ACHN (cell line): ENCODE measurements around the gene PRKN.
A peak's percentile ranks its signal among the peaks of the same experiment; 100 is the strongest.

Experiments
- DNase-seq: peaks from one replicate; pipeline ENCODE4 v3.0.0-alpha.2; 2015
- in situ Hi-C: cut with HindIII; loops from 2 replicates; pipeline ENCODE4 v1.10.0; 2017; ENCODE audit warnings: low sequenced_read_pairs, low pct_ligation_motif_present, low pct_unique_long_range_greater_than_20kb

The PRKN gene

GRCh38 chr6:161594412-161594811 is 1133.2 kb downstream of the PRKN start:
- in situ Hi-C loops: no loop called here
- DNase-seq: no peak

- no peak for DNase-seq
- in situ Hi-C loops: no loop called here
These were observed 1136.5 kb downstream of the PRKN start for GRCh38 chr6:161590961-161591627.

GRCh38 chr6:161586887-161587286 is 1140.7 kb downstream of the PRKN start:
- in situ Hi-C loops: no loop called here
- no peak for DNase-seq

DNA sequence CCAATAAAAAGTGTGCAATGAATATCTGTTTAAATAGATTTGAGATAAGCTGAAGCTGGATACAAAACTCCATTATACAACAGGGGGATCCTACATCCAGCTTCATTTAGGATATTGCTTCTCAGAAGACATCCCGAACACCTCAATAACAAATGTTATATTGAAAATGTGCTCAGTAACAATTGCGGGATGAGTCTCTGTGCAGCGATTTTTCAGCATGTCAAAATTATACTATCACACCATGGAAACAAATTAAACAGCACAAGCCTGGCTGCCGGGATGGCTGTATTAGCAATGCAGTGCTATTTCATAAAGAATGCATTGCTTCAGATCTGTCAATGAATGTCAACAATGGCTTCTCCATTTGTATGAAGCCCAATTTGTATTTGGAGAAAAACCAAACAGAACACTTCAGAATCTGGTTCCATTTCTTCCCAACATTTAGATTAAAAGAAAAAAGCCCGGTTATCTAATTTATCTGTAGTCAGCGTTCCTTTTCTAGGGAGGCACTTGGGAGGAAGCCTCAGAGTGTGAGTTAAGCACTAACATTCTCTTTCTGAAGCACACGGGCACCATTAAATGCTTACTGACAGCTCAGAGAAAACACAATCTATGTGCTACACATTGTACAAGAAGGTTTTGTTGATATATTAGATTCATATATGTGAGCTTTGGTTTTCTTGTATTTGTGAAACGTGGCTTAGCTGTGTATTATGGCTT is 1142.8 kb downstream of the PRKN start:
- DNase-seq: no peak
- in situ Hi-C loops: no loop called here

- in situ Hi-C loops: no loop called here
- no peak for DNase-seq
These were observed 1143.5 kb downstream of the PRKN start for GRCh38 chr6:161584051-161584450.

- in situ Hi-C loops: no loop called here
- DNase-seq: no peak
These were observed 1144.0 kb downstream of the PRKN start for GRCh38 chr6:161583584-161583983.

DNA sequence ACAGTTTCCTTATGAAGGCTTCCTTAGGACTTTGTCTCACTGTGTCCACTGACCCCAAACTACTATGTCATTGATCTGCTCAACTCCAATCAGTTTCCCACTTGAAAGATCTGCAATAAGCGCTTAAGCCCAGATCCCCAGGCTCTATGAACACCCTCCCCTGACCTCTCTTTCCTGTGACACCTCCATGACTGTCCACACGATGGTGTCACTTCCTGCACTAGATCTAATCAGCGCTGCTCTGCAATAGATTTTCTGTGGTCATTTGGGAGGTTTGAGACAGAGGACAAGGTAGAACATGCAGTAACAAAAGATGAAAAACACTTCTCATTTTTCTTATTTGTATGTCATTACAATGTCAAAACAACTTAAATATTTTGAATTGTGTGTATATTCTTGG is 1149.1 kb downstream of the PRKN start:
- in situ Hi-C loops: no loop called here

GRCh38 chr6:161575523-161576254 is 1151.9 kb downstream of the PRKN start:
- DNase-seq: no peak
- in situ Hi-C loops: no loop called here

More for the DNA sequence above, 1149.1 kb downstream of the PRKN start:
- no peak for DNase-seq

DNA sequence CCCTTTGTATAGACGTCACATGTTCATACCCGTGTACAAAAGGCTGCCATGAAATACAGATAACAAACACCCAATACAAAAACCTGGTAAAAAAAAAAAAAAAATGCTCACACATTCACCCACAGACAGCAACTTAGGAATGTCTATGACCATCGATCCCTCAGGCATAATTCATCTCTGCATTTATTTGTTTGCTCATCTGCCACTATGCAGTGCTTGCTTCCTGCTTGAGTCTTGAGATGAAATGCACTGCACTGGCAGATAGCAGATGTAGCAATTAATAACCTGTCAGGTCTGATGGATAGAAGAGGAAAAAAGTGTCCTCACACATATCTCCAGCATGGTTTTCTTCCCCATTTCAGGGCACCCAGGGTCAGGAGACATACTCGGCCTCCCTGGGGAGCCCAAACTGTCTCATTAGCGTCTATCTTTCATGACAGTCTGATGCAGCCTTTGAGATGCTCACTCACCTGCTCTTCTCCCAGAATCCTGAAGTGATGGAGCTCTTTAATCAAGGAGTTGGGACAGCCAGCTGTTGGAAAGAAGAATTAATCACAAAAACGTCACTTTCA is 1158.6 kb downstream of the PRKN start:
- in situ Hi-C loops: no loop called here
- DNase-seq: no peak

DNA sequence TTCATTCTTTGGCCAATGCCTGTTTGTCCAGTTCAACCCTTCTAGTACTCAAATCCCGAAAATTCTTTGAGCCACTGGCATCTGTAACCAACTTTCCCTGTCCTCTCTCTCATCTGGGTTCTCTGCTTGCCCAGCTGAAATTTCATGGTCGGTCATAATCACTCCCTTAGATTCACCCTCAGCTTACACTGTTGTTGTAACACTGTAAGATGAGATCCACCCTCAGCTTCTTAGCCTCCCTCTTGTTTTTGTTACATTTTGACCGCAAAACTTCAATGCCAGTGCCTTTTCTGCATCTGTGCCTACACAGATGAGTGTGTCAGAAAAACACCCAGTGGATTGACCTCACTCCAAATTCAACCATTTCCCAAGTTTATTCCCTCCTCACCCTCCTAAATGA is 1162.6 kb downstream of the PRKN start:
- in situ Hi-C loops: no loop called here
- no peak for DNase-seq

- in situ Hi-C loops: no loop called here
- no peak for DNase-seq
These were observed 1165.7 kb downstream of the PRKN start for GRCh38 chr6:161561908-161562307.

DNA sequence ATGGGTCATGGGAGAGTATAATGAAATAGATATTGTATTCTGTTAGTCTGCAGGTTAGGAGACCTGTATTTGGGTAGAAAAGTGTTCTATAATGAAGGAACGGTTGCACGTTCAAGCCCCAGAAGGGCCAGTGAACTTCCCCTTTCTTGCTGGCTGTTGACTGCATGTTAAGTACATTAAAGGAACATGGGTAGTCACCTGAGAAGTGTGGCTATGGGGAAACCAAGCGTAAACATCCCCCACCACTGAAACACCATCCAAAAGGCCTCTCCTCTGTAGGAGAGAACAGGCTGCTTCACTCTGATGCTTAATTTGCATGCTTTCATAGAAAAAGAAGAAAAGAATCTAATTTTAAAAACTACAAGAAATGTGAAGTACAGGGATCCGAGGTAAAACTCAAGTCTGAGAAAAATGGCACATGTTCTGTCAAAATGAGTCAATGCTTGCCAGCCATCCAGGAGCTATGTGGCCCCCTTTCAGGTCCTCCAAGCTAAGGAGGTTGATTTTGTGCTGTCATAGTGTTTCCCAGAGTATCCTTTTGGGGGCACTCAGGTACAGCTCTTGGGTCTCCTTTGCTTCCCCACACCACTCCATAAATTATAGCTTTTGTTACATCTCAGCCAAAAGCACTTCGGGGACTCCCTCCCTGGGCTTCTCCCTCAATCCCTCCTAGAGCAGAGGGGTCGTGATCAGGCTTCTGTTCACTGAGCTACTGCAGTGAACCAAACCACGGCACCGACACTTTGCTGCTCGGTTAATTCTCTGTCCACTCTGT is 1170.0 kb downstream of the PRKN start:
- in situ Hi-C loops: no loop called here
- DNase-seq: no peak

GRCh38 chr6:161554883-161555282 is 1172.7 kb downstream of the PRKN start:
- peak; percentile 6 for DNase-seq
- in situ Hi-C loops: no loop called here

- in situ Hi-C loops: no loop called here
- DNase-seq: no peak
These were observed 1177.5 kb downstream of the PRKN start for GRCh38 chr6:161549977-161550655.

- in situ Hi-C loops: no loop called here
- no peak for DNase-seq
These were observed 1178.8 kb downstream of the PRKN start for GRCh38 chr6:161548713-161549296.

DNA sequence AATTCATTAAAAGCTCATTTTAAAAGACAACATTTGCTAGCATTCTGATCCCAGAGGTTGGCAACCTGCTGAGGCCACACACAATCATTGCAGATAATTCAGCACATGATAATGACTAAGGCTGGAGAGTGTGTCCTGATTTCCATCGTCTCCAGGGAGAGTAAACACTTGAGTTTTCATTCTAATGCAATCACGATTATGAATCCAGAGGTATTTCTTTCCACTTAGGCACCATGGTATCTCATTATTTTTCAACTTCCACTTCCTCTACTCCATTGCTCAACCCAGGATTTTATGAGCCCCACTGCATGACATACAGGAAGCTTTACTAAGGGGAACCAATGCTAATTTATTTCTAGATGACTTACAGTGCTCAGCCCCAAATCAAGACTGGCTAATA is 1179.9 kb downstream of the PRKN start:
- no peak for DNase-seq
- in situ Hi-C loops: no loop called here

DNA sequence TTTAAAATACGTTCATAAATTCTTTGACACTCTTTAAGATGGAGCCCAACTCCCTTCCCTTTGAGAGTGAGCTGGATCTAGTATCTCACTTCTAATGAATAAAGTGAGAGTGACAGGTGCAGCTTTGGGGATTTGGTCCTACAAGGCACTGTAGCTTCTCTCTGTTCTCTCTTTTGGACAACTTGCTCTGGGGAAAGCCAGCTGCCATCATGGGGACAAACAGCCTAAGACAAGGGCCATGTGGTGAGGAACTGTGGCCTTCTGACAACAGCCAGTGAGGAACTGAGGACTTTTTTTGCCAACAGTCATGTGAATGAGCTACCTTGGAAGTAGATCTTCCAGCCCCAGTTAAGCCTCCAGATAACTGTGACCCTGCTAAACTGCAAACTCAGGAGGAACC is 1180.9 kb downstream of the PRKN start:
- DNase-seq: no peak
- in situ Hi-C loops: no loop called here

DNA sequence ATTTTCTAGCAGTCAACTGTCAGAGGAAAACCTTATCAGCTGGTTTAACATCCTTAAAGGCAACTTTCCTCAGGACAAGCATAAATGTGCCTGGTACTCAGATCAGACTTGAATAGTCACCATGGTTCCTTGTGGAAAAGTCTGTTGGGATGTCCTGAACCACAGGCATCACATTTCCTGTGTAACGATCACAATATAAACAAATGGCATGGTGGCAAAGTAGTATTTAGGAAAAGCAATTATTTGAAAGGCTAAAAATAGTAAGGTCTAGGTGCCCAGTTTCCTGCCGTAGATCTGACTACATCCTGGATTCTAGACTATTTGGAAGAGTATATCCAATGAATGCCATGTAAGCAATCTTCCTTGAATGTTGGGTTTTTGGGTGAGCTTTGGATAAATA is 1181.8 kb downstream of the PRKN start:
- DNase-seq: no peak
- in situ Hi-C loops: no loop called here
